GM19463 (cell line): ENCODE results near the gene SLBP.
"Not testable (repeated sequence)": the region's sequence is repeated elsewhere in the genome, so short reads cannot be mapped to it uniquely, and the experiment has no call there.

Experiments used
- ATAC-seq: cut with Tn5 transposase; IDR thresholded peaks from one replicate; pipeline ENCODE4 v1.9.1; 2021; ENCODE audit warnings: mild to moderate bottlenecking, moderate library complexity; ENCODE audit not compliant: unreplicated experiment

The SLBP gene

GRCh38 chr4:1678244-1678643 is 33.9 kb downstream of the SLBP start:
- ATAC-seq: no peak

GRCh38 chr4:1676605-1677525 is 35.3 kb downstream of the SLBP start:
- no peak for ATAC-seq

GRCh38 chr4:1675802-1676137 is 36.3 kb downstream of the SLBP start:
- no peak for ATAC-seq

DNA sequence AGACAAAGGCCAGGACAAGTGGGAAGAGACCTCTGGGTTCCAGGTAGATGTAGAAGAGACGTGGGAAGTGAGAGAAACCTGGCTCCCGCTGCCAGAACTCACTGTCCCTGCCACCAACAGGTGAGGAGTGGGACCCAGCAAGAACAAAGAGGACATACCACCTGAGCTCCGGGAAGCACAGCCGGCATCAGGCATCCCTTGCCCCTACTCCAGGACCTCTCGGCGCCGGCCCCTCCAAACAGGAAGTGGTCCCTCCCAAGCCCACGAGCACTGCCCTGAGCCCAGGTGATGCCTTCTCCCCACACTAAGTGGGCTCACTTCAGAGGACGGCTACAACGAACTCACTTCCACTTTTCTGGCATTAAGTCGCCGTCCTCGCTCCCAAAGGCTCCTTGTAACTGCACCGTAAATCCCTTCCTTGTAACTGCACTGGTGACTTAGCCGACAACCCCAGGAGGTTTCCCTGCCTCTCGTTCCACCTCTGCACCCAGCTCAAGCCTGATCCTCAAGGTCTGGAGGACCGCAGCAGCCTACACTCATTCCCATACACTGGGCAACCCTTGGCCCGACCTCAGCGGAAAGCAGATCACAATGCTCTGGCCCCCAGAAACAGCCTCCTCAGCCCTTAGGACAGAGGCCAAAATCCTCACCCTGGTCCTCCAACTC is 36.9 kb downstream of the SLBP start:
- no peak for ATAC-seq

GRCh38 chr4:1674682-1675081 is 37.4 kb downstream of the SLBP start:
- ATAC-seq: no peak

DNA sequence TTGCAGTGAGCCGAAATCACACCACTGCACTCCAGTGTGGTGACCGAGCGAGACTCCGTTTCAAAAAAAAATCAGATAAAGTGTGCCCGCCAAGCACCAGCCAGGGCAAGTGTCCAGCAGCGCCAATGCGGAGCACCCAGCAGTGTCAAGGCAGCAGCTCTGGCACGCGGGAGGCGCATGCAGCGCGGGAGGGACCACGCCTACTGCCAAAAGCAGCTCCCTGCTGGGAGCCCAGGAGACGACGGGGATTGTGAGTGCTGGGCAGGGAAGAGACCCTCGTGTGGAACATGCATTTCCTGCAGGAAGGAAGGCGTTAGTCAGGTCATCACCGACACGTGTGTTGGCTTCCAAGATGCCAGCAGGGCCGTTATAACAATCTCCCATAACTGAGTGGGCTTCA is 38.4 kb downstream of the SLBP start:
- ATAC-seq: no peak

DNA sequence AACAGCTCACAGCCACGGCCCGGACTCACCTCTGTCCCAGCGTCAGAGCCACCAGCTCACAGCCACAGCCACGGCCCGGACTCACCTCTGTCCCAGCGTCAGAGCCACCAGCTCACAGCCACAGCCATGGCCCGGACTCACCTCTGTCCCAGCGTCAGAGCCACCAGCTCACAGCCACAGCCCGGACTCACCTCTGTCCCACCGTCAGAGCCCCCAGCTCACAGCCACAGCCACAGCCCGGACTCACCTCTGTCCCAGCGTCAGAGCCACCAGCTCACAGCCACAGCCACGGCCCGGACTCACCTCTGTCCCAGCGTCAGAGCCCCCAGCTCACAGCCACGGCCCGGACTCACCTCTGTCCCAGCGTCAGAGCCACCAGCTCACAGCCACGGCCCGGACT is 41.1 kb downstream of the SLBP start:
- not testable (repeated sequence) for ATAC-seq

DNA sequence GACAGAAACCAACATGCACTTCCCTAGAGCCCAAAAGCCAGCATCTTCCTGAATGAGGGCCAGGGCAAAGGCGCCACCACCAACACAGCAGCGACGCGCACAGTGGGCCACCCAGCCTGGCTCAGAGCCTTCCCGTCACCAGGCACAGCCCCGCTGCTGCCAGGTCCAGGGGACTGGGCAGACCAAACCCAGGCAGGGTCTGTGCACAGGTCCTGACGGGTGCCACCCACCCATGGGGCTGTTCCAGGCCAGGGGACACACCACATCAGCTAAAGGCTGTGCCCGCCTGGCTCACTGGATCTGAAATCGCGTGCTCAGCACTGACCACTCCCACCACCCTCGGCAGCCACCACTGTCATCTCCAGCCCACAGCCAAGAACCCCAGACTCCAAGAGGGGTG is 41.8 kb downstream of the SLBP start:
- no peak for ATAC-seq

DNA sequence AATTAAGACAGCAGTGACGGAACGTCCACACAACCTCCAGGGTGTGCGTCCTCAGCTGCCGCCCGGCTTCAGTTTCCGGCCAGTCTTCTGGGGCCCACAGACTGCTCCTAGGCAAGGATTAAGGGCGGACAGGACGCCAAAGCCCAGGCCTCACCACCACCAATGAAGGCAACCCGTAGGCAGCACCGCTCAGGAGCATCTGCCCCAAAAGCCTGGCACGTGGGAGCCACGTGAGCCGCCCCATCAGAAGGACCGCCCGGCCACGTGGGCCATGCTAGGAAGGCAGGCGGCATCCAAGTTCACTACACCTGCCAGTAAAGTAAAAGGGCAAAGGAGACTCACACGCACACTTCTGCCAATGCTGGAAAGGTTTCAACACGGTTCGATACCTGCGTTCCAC is 42.3 kb downstream of the SLBP start:
- no peak for ATAC-seq

DNA sequence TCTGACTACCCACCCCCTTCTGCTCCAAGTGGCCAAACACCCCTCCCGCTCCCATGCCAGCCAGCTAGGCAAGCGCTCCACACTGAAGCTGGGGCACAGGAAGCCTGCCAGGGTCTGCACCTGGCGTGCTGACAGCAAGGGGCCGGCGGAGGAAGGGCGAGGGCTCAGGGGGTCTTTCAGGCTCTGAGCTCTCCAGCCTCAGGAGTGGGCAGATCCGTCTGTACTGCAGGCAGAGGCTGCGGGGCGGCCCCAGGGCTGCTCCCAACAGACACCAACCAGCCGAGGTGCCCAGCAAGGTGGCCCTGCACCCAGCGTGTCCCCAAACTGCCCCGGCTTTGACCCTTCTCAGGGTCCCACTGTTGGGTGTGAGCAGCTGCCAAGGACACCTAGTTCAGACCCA is 42.8 kb downstream of the SLBP start:
- ATAC-seq: no peak

GRCh38 chr4:1668488-1668840 is 43.7 kb downstream of the SLBP start:
- no peak for ATAC-seq

GRCh38 chr4:1667273-1667672 is 44.8 kb downstream of the SLBP start:
- no peak for ATAC-seq

- ATAC-seq: no peak
These were observed 45.7 kb downstream of the SLBP start for GRCh38 chr4:1666391-1666790.

DNA sequence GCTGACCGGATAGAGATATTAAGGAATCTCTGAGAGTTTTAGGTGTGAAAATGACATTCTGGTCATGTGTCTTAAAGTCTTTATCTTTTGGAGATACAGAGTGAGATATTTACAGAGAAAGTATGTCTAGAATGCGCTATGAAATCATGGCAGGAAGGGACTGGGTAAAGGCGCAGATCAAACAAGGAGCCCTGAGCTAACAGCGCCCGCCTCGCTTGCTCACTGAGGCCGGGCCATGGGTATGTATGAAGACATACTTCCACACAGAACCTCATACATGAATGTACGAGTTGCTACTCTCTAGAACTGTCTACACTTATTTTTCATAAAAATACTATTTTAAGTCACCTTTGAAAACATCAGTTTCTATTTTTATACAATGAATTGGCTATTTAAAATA is 48.0 kb downstream of the SLBP start:
- ATAC-seq: no peak

- no peak for ATAC-seq
These were observed 48.6 kb downstream of the SLBP start for GRCh38 chr4:1663549-1663948.

- ATAC-seq: no peak
These were observed 50.4 kb downstream of the SLBP start for GRCh38 chr4:1661695-1662094.

DNA sequence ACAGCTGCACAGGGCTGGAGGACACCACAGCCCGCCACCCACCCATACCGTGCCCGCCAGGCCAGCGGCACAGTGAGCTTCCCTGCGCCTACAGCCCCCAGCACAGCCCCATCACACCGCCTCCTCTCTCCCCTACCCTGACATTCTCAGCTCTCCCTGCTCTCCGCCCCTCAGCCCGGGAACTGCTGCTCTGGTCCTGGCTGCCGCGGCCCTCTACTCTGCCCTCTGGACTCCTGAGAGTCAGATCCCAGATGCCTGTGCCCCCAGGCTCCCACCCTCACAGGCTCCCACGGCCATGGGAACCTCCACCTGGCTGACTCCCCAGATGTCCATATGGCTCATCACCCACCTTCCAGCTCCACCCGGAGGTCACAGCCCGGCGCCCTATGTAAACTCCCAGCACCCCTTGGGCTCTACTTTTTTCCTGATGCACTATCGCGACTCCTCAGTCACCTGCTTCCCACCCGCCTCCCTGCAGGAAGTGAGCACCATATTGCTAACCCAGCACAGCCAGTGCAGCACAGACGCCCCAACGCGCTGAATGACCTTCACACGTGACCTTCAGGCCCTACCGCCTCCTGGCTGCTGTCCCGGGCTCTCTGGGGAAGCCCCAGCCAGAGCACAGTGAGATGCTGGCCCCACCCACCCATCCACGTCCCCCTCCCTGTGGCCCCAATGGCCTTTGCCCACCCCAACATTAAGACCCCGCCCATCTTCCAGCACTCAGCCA is 51.0 kb downstream of the SLBP start:
- ATAC-seq: no peak

DNA sequence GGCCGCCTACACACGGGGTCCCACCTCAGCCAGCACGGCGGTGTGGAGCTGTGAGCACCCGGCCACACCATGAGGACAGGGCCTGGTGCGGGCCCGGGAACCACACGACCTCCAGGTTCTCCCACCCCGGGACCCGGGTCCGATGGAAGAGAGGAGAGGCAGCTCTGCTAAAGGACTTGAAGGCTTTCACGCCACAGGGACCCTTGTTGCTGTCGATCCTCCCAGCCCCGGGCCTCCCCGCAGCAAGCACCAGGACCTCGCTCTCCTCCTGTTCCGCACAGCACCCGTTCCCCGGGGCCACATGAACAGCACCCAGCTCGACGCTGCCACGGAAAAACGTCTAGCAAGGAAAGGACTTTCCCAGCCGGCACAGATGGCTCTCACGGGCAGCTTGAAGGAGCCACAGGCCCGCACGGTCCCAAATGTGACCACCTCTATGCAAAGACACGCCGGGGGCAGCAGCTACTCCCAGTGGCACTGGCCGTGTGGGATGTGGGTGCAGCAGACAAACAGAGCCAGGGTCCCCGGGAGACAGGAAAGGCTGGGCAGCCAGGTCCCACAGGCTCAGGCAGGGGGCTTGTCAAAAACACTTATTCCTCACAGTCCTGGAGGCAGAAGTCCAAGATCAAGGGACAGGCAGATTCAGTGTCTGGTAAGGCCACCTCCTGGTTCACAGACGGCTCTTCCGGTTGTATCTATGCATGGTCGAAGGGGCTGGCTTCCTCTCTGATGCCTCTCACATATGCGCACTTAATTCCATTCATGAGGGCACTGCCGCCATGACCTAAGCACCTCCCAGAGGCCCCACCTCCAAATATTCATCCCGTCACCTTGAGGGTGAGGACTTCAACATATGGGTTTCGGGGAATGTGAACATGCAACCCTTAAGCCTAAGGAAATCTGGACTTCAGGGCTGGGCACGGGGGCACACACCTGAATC is 52.7 kb downstream of the SLBP start:
- ATAC-seq: no peak

DNA sequence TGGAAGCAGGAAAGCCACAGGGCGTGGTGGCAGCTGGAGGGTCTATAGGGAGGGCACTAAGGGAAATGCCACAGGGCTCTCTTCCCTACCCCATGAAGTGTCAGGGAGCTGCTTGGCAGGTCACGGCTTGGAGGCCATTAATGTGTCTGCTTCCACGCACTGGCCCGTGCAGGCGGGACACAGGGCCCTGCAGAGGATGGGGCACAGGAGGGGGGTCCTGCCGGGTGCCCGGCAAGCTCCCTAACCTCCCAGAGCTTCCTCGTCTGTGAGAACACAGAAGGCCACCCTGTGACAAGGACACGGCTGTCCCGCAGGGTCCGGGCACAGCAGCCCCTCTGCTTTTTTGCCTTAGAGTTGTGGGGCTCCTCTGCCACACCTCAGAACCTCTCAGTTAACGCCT is 53.5 kb downstream of the SLBP start:
- no peak for ATAC-seq

- no peak for ATAC-seq
These were observed 54.0 kb downstream of the SLBP start for GRCh38 chr4:1658146-1658545.

- no peak for ATAC-seq
These were observed 55.1 kb downstream of the SLBP start for GRCh38 chr4:1656986-1657385.
